SK-N-SH (cell line): ENCODE data around the gene GNG10.

Experiments used
- EZH2phosphoT487 ChIP-seq: fragments of 200-600 bp; sonication (generic); IDR thresholded peaks from 2 replicates; pipeline ENCODE4 v1.6.1; 2017; ENCODE audit warnings: low read depth, mixed run types, mild to moderate bottlenecking, antibody characterized with exemption, moderate library complexity, borderline replicate concordance
- POLR2AphosphoS5 ChIP-seq: IDR thresholded peaks from 2 replicates; pipeline ENCODE4 v1.6.1; 2012; ENCODE audit warnings: low read depth, low read length
- RXRA ChIP-seq: IDR thresholded peaks from 2 replicates; pipeline ENCODE4 v1.4.0; 2012; ENCODE audit warnings: low read depth, mild to moderate bottlenecking, borderline replicate concordance
- TF ChIP-seq, protein P1 (sequence below): fragments of 200-600 bp; sonication (generic); IDR thresholded peaks from 2 replicates; pipeline ENCODE4 v1.6.1; 2017; ENCODE audit warnings: antibody characterized with exemption, mild to moderate bottlenecking, moderate library complexity

GRCh38 chr9:111644195-111644772 lies 17.1 kb upstream of the GNG10 start:
- TF ChIP-seq EZH2phosphoT487 (no peak), RXRA (no peak), POLR2AphosphoS5 (no peak)
- TF ChIP-seq, protein P1, sequence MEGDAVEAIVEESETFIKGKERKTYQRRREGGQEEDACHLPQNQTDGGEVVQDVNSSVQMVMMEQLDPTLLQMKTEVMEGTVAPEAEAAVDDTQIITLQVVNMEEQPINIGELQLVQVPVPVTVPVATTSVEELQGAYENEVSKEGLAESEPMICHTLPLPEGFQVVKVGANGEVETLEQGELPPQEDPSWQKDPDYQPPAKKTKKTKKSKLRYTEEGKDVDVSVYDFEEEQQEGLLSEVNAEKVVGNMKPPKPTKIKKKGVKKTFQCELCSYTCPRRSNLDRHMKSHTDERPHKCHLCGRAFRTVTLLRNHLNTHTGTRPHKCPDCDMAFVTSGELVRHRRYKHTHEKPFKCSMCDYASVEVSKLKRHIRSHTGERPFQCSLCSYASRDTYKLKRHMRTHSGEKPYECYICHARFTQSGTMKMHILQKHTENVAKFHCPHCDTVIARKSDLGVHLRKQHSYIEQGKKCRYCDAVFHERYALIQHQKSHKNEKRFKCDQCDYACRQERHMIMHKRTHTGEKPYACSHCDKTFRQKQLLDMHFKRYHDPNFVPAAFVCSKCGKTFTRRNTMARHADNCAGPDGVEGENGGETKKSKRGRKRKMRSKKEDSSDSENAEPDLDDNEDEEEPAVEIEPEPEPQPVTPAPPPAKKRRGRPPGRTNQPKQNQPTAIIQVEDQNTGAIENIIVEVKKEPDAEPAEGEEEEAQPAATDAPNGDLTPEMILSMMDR = no peak
